GM18498 (cell line): ENCODE data around the gene FAM161B.
"Not testable (repeated sequence)": the region's sequence is repeated elsewhere in the genome, so short reads cannot be mapped to it uniquely, and the experiment has no call there.

Experiments used
- ATAC-seq: cut with Tn5 transposase; IDR thresholded peaks from one replicate; pipeline ENCODE4 v1.9.1; 2021; ENCODE audit warnings: mild to moderate bottlenecking, moderate library complexity; ENCODE audit not compliant: unreplicated experiment

FAM161B gene, protein sequence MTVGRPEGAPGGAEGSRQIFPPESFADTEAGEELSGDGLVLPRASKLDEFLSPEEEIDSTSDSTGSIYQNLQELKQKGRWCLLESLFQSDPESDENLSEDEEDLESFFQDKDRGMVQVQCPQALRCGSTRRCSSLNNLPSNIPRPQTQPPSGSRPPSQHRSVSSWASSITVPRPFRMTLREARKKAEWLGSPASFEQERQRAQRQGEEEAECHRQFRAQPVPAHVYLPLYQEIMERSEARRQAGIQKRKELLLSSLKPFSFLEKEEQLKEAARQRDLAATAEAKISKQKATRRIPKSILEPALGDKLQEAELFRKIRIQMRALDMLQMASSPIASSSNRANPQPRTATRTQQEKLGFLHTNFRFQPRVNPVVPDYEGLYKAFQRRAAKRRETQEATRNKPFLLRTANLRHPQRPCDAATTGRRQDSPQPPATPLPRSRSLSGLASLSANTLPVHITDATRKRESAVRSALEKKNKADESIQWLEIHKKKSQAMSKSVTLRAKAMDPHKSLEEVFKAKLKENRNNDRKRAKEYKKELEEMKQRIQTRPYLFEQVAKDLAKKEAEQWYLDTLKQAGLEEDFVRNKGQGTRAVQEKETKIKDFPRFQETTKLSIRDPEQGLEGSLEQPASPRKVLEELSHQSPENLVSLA

GRCh38 chr14:73949752-73950734 lies at the start of gene FAM161B, which contains the start of gene COQ6:
TSS of gene FAM161B (minus strand) at chr14:73950094. CDS start at chr14:73950026, 68 bp downstream.
TSS of gene COQ6 (plus strand) at chr14:73950302. CDS start at chr14:73950333, 31 bp downstream.
- peak; percentile 89 for ATAC-seq

DNA sequence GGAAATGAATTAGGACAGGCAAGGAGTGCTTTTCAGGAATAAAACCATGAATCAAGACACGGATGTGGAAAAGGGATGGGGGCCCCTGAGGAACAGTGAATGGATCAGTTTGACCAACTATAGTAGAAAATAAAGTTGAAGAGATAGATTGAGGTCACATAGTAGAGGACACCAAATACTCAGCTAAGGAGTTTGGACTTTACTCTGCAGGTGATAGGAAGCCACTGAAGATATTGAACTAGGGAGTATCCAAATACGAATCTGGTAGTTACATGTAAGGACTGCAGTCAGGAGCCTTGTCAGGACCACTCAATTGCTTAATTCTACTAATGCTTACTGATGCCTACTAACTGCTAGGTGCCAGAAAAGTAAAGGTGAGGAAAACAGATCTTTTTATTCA lies 48.8 kb upstream of the FAM161B start:
- ATAC-seq, result no peak

DNA sequence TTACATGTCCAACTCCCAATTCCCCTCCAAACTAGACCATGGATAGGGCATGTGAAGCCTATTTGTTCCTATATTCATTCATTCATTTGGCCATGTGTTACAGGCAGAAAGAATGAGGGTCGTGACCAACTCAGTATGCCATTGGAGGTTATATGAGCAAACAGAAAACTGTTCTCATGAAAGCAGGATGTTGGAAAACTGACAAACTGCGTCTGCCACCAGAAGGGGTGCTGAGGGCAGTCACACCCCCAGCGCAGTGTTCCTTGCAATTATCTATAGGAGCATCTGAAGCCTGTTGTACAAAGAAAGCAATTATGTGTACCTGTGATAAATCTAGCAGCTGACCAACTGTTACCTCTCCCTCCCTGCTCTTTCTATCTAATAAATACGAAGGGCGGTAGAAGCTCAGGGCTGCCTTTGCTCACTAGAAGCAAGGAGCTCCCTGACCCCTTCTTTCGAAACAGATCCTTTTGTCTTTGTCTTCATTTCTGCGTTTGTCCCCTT lies 48.1 kb upstream of the FAM161B start:
- ATAC-seq, result no peak

GRCh38 chr14:73997108-73997943 lies 47.4 kb upstream of the FAM161B start:
- ATAC-seq, result no peak

DNA sequence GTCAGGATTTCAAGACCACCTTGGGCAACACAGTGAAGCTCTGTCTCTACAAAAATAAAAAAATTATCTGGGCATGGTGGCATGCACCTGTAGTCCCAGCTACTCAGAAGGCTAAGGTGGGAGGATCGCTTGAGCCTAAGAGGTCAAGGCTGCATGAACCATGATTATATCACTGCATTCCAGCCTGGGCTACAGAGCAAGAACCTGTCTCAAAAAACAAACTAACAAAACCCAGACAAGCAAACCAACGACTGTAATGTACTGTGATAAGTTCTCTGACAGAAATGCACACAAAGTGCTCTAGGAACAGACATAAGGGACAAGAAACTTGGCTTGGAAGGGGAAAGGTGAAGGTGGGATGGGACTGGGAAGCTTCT lies 46.8 kb upstream of the FAM161B start:
- ATAC-seq, result no peak

- ATAC-seq, result no peak
These were observed 46.1 kb upstream of the FAM161B start for GRCh38 chr14:73995977-73996378.

- not testable (repeated sequence) for ATAC-seq
These were observed 45.0 kb upstream of the FAM161B start for GRCh38 chr14:73994926-73995325.

DNA sequence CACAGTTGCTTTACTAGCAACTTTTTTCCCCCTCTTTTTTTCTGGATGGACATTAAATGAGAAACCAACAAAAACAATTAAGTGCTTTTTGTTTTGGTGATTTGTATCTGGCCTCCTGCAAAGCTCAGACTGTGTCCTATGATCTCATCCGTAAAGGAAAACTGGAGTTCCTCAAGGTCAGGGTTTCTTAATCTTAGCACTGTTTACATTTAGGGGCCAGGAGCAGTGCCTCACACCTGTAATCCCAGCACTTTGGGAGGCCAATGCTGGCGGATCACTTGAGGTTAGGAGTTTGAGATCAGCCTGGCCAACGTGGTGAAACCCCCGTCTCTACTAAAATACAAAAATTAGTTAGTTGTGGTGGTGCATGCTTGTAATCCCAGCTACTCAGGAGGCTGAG lies 41.2 kb upstream of the FAM161B start:
- no peak for ATAC-seq

GRCh38 chr14:73988656-73989055 lies 38.8 kb upstream of the FAM161B start:
- not testable (repeated sequence) for ATAC-seq

GRCh38 chr14:73988065-73988464 lies 38.2 kb upstream of the FAM161B start:
- ATAC-seq, result no peak

- no peak for ATAC-seq
These were observed 28.0 kb upstream of the FAM161B start for GRCh38 chr14:73977896-73978295.

GRCh38 chr14:73976125-73976524 lies 26.2 kb upstream of the FAM161B start:
- ATAC-seq, result no peak

DNA sequence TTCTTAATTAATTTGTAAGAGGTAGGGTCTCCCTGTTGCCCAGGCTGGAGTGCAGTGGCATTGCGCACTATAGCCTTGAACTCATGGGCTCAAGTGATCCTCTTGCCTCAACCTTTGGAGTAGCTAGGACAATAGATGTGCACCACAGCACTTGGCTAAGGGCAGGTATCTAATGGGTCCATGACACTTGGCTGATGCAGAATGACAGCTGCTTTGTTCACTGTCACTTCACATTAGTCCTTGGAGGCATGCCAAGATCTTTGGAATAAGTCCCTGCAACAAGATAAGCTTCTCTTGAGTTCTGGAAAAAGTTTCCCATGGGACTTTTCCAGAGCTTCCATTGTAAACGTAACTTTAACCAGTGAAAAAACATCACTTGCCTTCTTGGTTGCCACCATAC lies 23.6 kb upstream of the FAM161B start:
- ATAC-seq, result no peak

- no peak for ATAC-seq
These were observed 19.0 kb upstream of the FAM161B start for GRCh38 chr14:73968885-73969284.

GRCh38 chr14:73965216-73965615 lies 15.3 kb upstream of the FAM161B start:
- no peak for ATAC-seq

- ATAC-seq, result no peak
These were observed 11.3 kb upstream of the FAM161B start for GRCh38 chr14:73961192-73961591.

DNA sequence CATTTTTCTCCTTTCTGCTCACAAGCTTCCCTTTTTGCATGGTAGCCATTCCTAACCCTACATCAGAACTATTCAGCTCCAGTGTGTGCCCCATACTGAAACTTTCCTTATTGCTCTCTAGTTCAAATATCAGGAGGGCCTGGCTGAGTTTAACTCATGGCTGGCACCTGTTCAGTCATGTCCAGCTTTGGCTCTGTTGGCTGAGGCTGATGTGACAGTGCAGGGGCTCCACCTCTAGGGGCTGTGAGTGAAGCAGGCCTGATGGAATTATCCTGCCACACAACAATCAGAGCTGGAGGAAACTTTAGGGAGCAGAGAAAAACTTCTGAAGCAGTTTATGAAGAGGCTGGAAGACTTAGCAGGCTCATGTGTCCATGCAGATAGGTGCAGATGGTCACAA lies 8.7 kb upstream of the FAM161B start:
- no peak for ATAC-seq

- no peak for ATAC-seq
These were observed 5.8 kb upstream of the FAM161B start for GRCh38 chr14:73955674-73956073.

DNA sequence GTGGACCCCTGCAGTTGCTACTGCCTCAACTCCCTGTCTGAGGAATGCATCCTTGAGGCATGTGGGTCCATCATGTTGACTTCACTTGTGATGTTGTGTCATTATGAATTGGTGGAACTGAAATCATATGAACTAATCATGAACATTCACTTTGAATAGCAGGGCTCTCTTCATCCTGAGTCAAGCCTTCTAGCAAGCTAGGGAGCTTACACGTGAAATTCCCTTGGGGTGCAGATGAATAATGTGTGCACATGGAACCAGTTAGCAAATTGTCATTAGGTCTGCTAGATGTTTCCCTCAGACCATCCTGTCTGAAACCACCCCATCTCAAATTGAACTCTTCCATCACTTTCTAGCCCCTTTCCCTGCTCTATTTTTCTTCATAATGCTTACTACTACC lies 3.8 kb upstream of the FAM161B start:
- ATAC-seq, result no peak

DNA sequence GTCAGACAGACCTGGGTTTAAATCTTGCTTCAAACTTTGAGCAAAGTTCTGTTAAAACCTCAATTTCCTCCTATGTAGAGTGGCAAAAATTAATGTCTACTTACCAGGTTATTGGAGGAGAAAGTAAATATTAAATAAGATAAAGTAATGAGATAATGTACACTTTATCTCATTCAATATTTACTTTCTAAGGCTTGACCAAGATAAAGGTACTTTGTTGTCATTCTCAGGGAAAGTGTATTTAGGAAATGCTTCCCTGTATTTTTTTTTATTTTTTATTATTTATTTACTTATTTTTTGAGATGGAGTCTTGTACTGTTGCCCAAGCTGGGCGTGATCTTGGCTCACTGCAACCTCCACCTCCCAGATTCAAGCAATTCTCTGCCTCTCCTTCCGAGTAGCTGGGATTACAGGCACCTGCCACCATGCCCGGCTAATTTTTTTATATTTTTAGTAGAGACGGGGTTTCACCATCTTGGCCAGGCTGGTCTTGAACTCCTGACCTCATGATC lies 4.7 kb downstream of the FAM161B start:
- no peak for ATAC-seq
